Activated naive CD8-positive, alpha-beta T cell treated with anti-CD3 and anti-CD28 coated beads, Interleukin-2, amount 50 U/mL, for 24 hours (primary cell): Measurements from ENCODE around the gene KCNC1.

Source experiments
- ATAC-seq: fragments of 150-1000 bp; cut with Tn5 transposase; one replicate; pipeline ENCODE4 v1.10.0; 2021
- DNase-seq: peaks from one replicate; pipeline ENCODE4 v3.0.0; 2021
- H3K27ac Mint-ChIP-seq: one replicate; pipeline ENCODE4 v1.8.0; 2021; ENCODE audit warnings: mild to moderate bottlenecking, mixed read lengths
- H3K27me3 Mint-ChIP-seq: one replicate; pipeline ENCODE4 v1.8.0; 2021; ENCODE audit warnings: mixed read lengths
- H3K36me3 Mint-ChIP-seq: one replicate; pipeline ENCODE4 v1.8.0; 2021; ENCODE audit warnings: low read depth, mixed read lengths
- H3K4me1 Mint-ChIP-seq: one replicate; pipeline ENCODE4 v1.8.0; 2021; ENCODE audit warnings: mixed read lengths
- H3K4me3 Mint-ChIP-seq: one replicate; pipeline ENCODE4 v1.8.0; 2021; ENCODE audit warnings: mild to moderate bottlenecking, moderate library complexity, mixed read lengths
- H3K9me3 Mint-ChIP-seq: one replicate; pipeline ENCODE4 v1.8.0; 2021; ENCODE audit warnings: mixed read lengths

KCNC1 gene

GRCh38 chr11:17750801-17751165, 16.2 kb downstream of the KCNC1 start:
- Mint-ChIP-seq H3K27ac (no peak overlapping the region), H3K36me3 (no peaks in the 10 kb centered on the region), H3K4me1 (no peaks in the 10 kb centered on the region), H3K27me3 (peaks cover 13% of the 10 kb centered on the region), H3K4me3 (no peak overlapping the region), H3K9me3 (no peaks in the 10 kb centered on the region)
- ATAC-seq (no peak), DNase-seq (no peak)

- H3K9me3 Mint-ChIP-seq = no peaks in the 10 kb centered on the region
- no peak overlapping the region for H3K4me3 Mint-ChIP-seq
- H3K4me1 Mint-ChIP-seq = no peaks in the 10 kb centered on the region
- DNase-seq (no peak), ATAC-seq (no peak)
- H3K27ac Mint-ChIP-seq = no peak overlapping the region
- H3K27me3 Mint-ChIP-seq = peaks cover 13% of the 10 kb centered on the region
- H3K36me3 Mint-ChIP-seq = no peaks in the 10 kb centered on the region
Measured at GRCh38 chr11:17751558-17751957, 17.0 kb downstream of the KCNC1 start.

GRCh38 chr11:17752144-17752543, 17.6 kb downstream of the KCNC1 start:
- Mint-ChIP-seq H3K27ac (no peak overlapping the region), H3K9me3 (no peaks in the 10 kb centered on the region), H3K36me3 (no peaks in the 10 kb centered on the region), H3K27me3 (peaks cover 13% of the 10 kb centered on the region), H3K4me3 (no peak overlapping the region), H3K4me1 (no peaks in the 10 kb centered on the region)
- ATAC-seq (no peak), DNase-seq (no peak)

GRCh38 chr11:17753153-17753552, 18.6 kb downstream of the KCNC1 start:
- H3K9me3 Mint-ChIP-seq = no peaks in the 10 kb centered on the region
- no peak for ATAC-seq
- H3K27ac Mint-ChIP-seq = no peak overlapping the region
- DNase-seq = no peak
- peaks cover 11% of the 10 kb centered on the region for H3K27me3 Mint-ChIP-seq
- no peaks in the 10 kb centered on the region for H3K36me3 Mint-ChIP-seq
- no peaks in the 10 kb centered on the region for H3K4me1 Mint-ChIP-seq
- no peak overlapping the region for H3K4me3 Mint-ChIP-seq

- Mint-ChIP-seq H3K36me3 (no peaks in the 10 kb centered on the region), H3K4me1 (no peaks in the 10 kb centered on the region), H3K4me3 (no peak overlapping the region), H3K27me3 (peaks cover 11% of the 10 kb centered on the region), H3K9me3 (no peaks in the 10 kb centered on the region), H3K27ac (no peak overlapping the region)
- ATAC-seq = no peak
- no peak for DNase-seq
Measured at GRCh38 chr11:17753641-17754040, 19.1 kb downstream of the KCNC1 start.

- DNase-seq = no peak
- Mint-ChIP-seq H3K4me1 (no peaks in the 10 kb centered on the region), H3K4me3 (no peak overlapping the region), H3K9me3 (no peaks in the 10 kb centered on the region), H3K36me3 (no peaks in the 10 kb centered on the region), H3K27ac (no peak overlapping the region), H3K27me3 (peaks cover 10% of the 10 kb centered on the region)
- ATAC-seq = no peak
Measured at GRCh38 chr11:17755891-17756290, 21.3 kb downstream of the KCNC1 start.

- H3K27me3 Mint-ChIP-seq = no peaks in the 10 kb centered on the region
- no peaks in the 10 kb centered on the region for H3K36me3 Mint-ChIP-seq
- DNase-seq = peak; percentile 23
- no peaks in the 10 kb centered on the region for H3K9me3 Mint-ChIP-seq
- no peak overlapping the region for H3K4me3 Mint-ChIP-seq
- H3K27ac Mint-ChIP-seq = no peak overlapping the region
- peak; percentile 67 for ATAC-seq
- no peaks in the 10 kb centered on the region for H3K4me1 Mint-ChIP-seq
Measured at GRCh38 chr11:17760102-17761029, 25.8 kb downstream of the KCNC1 start.

- no peak for ATAC-seq
- Mint-ChIP-seq H3K4me1 (no peaks in the 10 kb centered on the region), H3K4me3 (no peak overlapping the region), H3K27me3 (no peaks in the 10 kb centered on the region), H3K27ac (no peak overlapping the region), H3K36me3 (no peaks in the 10 kb centered on the region), H3K9me3 (no peaks in the 10 kb centered on the region)
- no peak for DNase-seq
Measured at GRCh38 chr11:17762309-17762974, 27.9 kb downstream of the KCNC1 start.

GRCh38 chr11:17763244-17763643, 28.7 kb downstream of the KCNC1 start:
- DNase-seq (no peak), ATAC-seq (no peak)
- no peaks in the 10 kb centered on the region for H3K9me3 Mint-ChIP-seq
- no peaks in the 10 kb centered on the region for H3K4me1 Mint-ChIP-seq
- no peak overlapping the region for H3K4me3 Mint-ChIP-seq
- H3K27me3 Mint-ChIP-seq = no peaks in the 10 kb centered on the region
- H3K27ac Mint-ChIP-seq = no peak overlapping the region
- no peaks in the 10 kb centered on the region for H3K36me3 Mint-ChIP-seq

GRCh38 chr11:17763703-17764102, 29.1 kb downstream of the KCNC1 start:
- no peaks in the 10 kb centered on the region for H3K4me1 Mint-ChIP-seq
- no peaks in the 10 kb centered on the region for H3K27me3 Mint-ChIP-seq
- H3K9me3 Mint-ChIP-seq = no peaks in the 10 kb centered on the region
- no peak overlapping the region for H3K27ac Mint-ChIP-seq
- DNase-seq (no peak), ATAC-seq (no peak)
- no peak overlapping the region for H3K4me3 Mint-ChIP-seq
- H3K36me3 Mint-ChIP-seq = no peaks in the 10 kb centered on the region

GRCh38 chr11:17764446-17765218, 30.1 kb downstream of the KCNC1 start:
- no peaks in the 10 kb centered on the region for H3K9me3 Mint-ChIP-seq
- ATAC-seq (no peak), DNase-seq (no peak)
- H3K4me1 Mint-ChIP-seq = no peaks in the 10 kb centered on the region
- no peaks in the 10 kb centered on the region for H3K36me3 Mint-ChIP-seq
- no peaks in the 10 kb centered on the region for H3K27me3 Mint-ChIP-seq
- H3K4me3 Mint-ChIP-seq = no peak overlapping the region
- H3K27ac Mint-ChIP-seq = no peak overlapping the region

- DNase-seq = no peak
- H3K4me3 Mint-ChIP-seq = no peak overlapping the region
- no peak for ATAC-seq
- H3K4me1 Mint-ChIP-seq = no peaks in the 10 kb centered on the region
- H3K27me3 Mint-ChIP-seq = no peaks in the 10 kb centered on the region
- no peaks in the 10 kb centered on the region for H3K36me3 Mint-ChIP-seq
- H3K27ac Mint-ChIP-seq = no peak overlapping the region
- no peaks in the 10 kb centered on the region for H3K9me3 Mint-ChIP-seq
Measured at GRCh38 chr11:17765356-17766072, 30.9 kb downstream of the KCNC1 start.

GRCh38 chr11:17766073-17766359, 31.4 kb downstream of the KCNC1 start:
- DNase-seq (no peak), ATAC-seq (no peak)
- no peaks in the 10 kb centered on the region for H3K36me3 Mint-ChIP-seq
- H3K9me3 Mint-ChIP-seq = no peaks in the 10 kb centered on the region
- no peaks in the 10 kb centered on the region for H3K27me3 Mint-ChIP-seq
- H3K4me1 Mint-ChIP-seq = no peaks in the 10 kb centered on the region
- no peak overlapping the region for H3K4me3 Mint-ChIP-seq
- H3K27ac Mint-ChIP-seq = no peak overlapping the region

GRCh38 chr11:17766590-17766989, 32.0 kb downstream of the KCNC1 start:
- DNase-seq (no peak), ATAC-seq (no peak)
- Mint-ChIP-seq H3K4me1 (no peaks in the 10 kb centered on the region), H3K36me3 (no peaks in the 10 kb centered on the region), H3K9me3 (no peaks in the 10 kb centered on the region), H3K4me3 (no peak overlapping the region), H3K27ac (no peak overlapping the region), H3K27me3 (no peaks in the 10 kb centered on the region)
